Mucosa of gallbladder (tissue), 1 donor: ENCODE results near the gene PEX6. TPM values are rescaled to one million over a fixed set of nuclear protein-coding genes. Genes with fewer than 3 reads are reported as not detected.

ENCODE experiments used
- DNase-seq: peaks from one replicate; pipeline ENCODE4 v3.0.0-alpha.2; 2020; ENCODE audit warnings: low spot score
- total RNA-seq: library from RNA; stranded (reverse); gene quantifications from one replicate; pipeline ENCODE4 v1.2.1, GENCODE V29; 2021
- donor health status: DM: no; HTN: no; CAD: no.

PEX6 gene, protein sequence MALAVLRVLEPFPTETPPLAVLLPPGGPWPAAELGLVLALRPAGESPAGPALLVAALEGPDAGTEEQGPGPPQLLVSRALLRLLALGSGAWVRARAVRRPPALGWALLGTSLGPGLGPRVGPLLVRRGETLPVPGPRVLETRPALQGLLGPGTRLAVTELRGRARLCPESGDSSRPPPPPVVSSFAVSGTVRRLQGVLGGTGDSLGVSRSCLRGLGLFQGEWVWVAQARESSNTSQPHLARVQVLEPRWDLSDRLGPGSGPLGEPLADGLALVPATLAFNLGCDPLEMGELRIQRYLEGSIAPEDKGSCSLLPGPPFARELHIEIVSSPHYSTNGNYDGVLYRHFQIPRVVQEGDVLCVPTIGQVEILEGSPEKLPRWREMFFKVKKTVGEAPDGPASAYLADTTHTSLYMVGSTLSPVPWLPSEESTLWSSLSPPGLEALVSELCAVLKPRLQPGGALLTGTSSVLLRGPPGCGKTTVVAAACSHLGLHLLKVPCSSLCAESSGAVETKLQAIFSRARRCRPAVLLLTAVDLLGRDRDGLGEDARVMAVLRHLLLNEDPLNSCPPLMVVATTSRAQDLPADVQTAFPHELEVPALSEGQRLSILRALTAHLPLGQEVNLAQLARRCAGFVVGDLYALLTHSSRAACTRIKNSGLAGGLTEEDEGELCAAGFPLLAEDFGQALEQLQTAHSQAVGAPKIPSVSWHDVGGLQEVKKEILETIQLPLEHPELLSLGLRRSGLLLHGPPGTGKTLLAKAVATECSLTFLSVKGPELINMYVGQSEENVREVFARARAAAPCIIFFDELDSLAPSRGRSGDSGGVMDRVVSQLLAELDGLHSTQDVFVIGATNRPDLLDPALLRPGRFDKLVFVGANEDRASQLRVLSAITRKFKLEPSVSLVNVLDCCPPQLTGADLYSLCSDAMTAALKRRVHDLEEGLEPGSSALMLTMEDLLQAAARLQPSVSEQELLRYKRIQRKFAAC
- total RNA-seq, result 53.0 TPM

DNA sequence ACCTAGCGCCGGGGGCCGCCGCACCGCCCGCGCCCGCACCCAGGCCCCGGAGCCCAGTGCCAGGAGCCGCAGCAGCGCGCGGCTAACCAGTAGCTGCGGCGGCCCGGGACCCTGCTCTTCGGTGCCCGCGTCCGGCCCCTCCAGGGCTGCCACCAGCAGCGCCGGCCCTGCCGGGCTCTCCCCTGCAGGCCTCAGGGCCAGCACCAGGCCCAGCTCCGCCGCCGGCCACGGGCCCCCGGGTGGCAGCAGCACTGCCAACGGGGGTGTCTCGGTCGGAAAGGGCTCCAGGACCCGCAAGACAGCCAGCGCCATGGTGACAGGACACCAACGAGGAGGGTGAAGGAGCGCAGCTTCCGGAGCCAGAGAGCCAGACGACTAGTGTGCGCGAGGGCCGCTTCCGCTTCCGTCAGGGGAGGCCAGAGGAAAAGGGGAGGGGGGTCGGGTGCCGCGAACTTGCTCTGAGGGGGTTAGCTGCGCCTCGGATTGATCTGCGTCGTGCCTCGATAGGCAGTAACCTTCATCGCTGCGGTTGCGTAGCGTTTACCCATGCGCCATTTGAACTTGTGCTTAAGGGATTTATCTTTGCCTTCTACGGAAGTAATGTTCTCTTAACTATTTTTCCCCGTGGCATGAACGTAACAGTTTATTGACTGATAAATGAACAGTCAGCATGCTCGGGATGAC lies at the start of gene PEX6:
TSS of gene PEX6 (minus strand) at position 343 of the 684 bp plus-strand sequence. CDS start at position 312, 31 bp downstream.
- DNase-seq, result peak; percentile 86

DNA sequence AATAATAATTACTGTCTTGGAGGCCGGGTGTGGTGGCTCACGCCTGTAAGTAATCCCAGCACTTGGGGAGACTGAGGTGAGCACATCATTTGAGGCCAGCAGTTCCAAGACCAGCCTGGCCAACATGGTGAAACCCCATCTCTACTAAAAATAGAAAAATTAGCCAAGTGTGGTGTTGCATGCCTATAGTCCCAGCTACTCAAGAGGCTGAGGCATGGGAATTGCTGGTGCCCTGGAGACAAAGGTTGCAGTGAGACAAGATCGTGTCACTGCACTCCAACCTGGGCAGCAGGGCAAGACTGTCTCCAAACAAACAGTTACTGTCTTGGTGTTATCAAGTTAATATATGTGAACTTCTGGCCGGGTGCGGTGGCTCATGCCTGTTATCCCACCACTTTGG lies 47.4 kb upstream of the PEX6 start:
- DNase-seq, result no peak

DNA sequence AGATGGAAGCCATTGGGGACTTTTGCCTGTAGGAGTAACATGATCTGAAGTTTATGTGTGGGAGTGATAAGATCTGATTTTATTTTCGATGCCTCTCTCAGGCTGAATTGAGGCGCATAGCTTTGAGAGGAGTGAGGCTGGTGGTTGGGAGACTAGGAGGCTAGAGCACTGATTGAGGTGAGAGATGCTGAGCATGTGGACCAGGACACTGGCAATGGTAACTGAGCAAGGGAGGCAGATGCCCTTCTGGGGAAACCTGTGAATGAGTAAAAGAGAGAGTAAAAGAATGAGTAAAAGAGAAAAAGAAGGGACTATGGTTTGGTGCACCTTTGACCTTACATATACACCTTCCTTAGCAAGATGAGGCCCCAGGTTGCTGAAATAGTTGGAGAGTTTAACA lies 45.5 kb upstream of the PEX6 start:
- DNase-seq, result no peak

DNA sequence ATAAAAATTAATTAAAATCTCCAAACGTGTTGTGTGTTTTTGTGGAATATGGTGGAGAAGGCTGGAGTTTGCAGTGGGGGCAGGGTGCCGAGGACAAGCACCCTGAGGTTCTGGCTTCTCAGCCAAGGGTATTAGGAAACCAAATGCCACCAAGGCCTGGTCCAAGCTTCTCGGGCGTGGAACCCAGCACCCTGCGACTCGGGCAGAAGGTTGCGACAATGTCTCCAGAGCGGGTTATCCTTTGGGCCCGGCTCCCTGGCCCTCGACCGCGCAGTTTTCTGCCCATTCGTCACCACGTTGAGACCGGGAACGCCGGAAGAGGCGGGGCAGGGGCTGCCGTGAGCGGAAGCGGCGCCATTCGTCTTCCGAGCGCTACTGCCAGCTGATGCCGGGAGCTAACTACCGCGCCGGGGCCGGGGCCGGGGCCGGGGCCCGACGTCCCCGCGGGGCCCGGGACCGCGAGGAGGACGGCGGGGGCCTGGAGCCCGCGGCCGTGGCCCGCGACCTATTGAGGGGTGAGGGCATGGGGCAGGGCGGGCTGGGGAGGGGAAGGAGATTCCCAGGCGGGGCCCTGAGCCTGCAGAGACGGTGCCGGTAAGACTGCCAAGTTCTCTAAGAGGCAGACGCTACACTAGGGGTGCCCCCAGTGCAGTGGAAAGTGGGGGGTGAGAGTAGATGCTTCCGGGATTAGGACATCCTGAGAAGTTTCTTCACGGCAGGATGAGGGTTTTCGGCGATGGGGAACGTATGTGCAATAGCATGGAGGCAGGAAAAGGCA lies 42.5 kb upstream of the PEX6 start, which contains the start of gene RRP36:
TSS of gene RRP36 (plus strand) at position 354 of the 778 bp plus-strand sequence. CDS start at position 386, 32 bp downstream.
- peak; percentile 67 for DNase-seq

DNA sequence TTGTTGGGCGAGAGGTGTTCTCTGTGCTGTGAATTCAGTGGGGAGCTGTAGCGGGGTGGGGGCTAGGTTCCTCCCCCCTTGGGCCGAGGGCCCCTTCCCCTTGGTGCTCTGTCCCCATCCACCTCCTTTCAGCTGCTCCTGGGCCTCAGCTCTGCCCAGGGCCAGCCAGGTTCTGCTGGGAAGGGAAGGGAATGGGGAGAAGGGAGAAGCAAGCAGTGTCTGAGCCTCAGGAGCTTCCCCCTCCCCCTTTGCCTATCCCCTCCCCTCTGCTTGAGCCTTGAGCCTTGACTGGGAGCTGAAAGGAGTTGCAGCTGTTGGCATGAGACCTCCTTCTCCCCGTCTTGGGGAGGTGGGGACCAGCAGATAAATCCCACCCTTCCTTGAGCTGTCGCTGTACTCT lies 41.9 kb upstream of the PEX6 start:
- DNase-seq, result no peak

DNA sequence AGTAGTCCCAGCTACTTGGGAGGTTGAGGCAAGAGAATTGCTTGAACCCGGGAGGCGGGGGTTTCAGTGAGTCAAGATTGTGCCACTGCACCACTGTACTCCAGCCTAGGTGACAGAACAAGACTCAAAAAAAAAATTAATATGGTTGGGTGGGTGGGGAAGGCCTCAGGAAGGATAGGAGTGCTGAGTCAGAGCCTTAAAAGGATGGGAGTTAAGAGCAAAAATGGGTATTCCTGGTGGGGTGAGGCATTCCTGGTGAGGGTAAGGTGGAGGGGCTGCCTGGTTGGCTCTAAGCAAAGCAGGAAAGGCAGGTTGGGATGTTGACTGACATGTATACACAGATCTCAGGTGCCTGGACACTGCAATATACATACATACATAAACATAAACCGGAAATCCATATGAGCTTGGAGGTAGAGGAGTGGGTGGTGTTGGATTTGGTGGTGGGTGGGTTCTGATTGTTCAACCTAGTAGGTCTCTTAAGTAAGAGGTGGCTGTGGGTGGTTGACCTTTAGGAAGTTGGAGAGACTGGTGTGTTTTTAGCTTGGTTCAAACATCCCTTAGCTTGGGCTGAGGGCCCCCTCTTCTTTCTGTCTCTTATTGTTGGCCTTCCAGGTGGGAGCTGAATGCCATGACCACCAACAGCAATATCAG lies 41.2 kb upstream of the PEX6 start:
- DNase-seq, result no peak

DNA sequence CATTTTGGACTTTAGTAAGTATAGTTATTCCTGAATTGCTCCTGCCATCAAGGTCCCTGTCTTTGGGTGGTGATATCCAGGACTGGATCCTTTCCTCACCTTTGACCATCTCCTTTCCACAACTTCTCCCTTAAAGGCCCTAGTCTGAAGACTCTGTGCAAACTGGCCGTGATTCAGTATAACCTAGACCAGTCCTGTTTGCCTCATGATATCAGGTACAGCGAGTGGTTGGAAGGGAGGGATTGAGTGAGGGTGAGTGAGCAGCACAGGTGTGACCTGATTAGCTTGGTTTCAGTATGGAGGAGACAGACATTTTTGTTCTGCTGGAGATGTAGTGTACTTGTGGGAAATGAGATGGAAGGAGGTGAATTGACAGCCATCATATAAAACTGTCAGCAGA lies 40.2 kb upstream of the PEX6 start:
- no peak for DNase-seq

DNA sequence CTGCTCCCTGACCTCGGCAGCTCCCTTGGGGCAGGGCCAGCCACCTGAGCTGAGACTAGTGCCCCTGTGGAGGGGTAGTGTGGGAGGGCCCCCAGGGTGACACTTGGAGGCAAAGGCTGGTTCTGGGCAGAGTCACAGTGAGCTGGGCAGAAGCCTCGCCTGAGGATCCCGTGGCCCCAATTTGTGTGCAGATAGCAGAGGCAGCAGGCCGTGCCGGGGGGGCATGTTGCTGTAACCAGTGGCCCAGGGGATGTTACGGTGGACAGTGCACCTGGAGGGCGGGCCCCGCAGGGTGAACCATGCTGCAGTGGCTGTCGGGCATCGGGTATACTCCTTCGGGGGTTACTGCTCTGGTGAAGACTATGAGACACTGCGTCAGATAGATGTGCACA lies 38.0 kb upstream of the PEX6 start:
- DNase-seq, result no peak

DNA sequence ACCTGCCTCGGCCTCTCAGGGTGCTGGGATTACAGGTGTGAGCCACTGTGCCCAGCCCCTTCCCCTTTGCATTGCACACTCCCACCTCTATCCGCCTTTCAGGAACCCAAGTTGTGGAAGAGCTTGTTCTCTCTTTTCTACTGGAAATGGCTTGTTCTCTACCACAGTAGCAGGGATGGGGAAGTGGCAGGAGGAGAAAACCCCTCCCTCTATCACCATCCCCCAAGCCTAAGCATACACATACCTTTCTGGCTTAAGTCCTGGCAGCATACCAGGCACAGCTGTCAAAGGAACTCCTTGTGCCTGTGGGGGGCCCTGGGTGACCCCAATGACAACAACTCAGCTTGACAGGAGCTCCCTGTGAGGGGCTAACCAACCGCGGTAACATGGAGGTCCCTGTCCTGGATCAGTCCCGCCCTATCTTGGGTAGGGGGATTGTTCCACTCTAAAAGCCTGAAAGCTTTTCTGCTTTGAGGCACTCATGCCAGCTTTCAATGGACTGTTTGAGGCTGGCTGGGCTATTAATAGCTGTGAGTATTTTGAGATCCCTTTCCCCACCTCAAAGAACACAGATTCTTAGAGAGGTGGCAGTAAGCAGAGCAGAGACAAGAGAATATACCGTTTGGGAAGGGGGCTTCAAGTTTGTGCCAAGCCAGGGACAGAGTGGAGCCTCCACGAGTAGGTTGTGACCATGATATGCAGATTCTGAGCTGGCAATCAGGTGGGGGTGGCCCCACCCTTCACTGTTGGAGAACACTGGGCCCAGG lies 37.4 kb upstream of the PEX6 start:
- DNase-seq, result no peak

DNA sequence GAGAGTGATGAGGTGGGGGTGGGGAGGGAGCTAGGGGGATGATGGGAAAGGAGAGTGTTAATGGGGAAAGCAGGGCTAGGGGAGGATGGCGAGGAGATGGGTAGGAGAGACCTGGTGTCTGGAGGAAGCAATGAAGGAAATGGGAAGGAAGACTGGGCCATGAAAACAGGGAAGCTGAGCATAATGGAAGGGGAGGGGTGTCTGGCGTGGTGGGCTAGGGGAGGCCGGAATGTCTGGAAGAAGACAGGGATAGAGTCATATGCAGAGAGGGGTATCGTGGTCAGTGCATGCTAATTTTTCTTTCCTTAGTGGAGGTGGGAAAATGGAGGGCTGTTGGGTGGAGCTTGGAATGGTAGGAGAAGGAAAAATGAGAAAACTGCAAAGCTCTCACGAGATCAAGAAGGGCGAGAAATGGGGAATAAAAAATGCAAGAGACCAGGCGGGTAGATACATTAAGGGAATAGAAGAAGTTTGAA lies 35.5 kb upstream of the PEX6 start:
- no peak for DNase-seq

DNA sequence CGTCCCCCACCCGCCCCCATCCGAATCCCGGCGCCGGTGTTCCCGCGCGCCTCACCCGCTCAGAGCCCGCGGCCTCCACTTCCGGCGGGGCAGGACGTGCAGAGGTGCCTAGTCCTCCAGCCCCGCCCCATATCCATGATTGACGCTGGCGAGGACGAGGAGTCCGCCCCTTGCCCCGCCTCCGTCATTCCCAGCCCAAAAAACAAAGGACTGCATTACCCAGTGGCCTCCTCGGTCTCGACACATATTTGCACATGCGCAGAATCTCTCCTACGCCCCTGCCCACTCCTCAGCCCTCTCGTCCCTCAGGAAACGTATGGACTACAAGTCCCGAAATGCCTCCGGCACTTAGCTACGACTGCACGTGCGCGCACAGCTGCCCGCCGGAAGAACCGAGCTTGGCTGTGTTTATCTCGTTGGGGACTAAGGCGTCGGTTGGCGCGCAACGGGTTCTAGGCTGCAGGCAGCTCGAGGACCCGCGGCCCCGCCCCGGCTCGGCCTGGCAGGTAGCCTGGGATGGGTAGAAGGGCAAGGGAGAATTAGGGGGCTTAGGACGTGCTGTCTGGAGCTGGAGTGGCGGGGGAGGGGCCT lies 35.0 kb upstream of the PEX6 start, which contains the start of the genes KLHDC3 and MEA1:
TSS of gene KLHDC3 (plus strand) at position 407 of the 591 bp plus-strand sequence. CDS start 2,944 bp downstream, outside the sequence.
TSS of gene MEA1 (minus strand) at position 104 of the 591 bp plus-strand sequence. CDS start 133 bp downstream, outside the sequence.
- DNase-seq, result peak; percentile 99

DNA sequence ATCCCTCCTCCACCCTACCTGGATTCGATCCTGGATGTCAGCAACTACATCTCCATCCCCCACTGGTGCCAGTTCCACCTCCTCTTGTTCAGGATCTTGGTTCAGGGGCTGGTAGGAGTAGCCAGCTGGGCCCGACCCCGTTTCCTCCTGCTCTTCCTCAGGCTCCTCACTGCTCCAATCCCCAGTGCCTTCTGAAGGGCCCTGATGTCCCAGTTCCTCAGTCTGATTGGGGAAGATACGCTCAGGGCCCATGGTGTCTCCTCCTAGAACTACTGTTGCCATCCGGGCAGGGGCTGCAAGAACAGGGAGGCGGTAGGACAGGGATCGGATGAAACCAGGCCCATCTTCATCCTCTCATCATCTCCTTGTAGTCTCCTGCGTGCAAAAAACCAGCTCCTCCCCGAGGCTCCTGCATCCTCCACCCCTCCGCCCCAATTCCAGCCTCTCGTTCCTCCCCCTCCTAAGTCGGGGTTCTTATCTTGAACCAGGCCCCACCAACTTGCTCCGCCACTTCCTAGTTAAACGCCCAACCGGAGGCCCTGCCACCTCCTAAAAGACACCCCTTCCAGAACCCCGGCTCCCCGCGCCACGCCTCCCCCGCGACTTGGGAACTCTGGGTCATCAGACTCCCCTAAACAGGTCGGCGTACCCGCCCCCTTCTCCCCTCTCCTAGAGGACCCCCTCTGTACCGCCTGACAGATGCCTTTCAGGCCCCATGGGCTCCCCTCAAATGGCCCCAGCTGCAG lies 34.3 kb upstream of the PEX6 start:
- no peak for DNase-seq

DNA sequence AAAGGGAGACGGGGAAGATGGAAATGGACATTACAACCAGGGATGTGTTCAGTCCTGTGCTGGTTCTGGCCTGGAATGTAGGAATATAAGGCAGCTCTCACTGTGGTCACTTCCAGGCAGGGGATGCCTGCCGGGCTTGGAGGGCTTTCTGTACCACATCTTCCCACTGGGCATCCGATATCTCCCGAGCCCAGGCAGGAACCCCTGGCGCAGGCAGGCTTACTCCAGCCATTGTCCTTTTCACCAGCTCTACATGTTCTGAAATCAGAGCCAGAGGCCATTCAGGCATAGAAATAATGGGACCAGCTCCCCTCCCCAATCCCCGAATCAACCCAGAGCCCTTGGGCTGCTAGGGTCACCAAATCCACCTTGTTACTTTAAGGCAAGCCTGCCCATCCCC lies 33.4 kb upstream of the PEX6 start:
- DNase-seq, result no peak

DNA sequence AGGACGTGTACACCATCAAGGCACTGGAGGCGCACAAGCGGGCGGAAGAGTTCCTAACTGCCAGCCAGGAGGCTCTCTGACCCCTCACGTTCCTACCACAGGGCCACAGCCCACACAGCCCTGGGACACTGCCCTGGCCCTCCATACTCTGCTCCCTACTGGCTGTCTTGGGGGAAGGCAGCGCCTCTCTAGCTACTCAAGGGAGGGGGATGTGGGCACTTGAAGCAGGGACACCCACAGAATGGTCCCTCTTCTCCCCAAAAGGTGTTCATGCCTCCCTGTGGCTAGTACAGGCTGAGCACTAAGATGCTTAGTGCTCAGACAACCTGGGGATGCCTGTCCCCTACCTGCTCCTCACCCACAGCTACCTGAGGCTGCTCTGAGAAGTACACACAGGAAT lies 32.2 kb upstream of the PEX6 start:
- no peak for DNase-seq

DNA sequence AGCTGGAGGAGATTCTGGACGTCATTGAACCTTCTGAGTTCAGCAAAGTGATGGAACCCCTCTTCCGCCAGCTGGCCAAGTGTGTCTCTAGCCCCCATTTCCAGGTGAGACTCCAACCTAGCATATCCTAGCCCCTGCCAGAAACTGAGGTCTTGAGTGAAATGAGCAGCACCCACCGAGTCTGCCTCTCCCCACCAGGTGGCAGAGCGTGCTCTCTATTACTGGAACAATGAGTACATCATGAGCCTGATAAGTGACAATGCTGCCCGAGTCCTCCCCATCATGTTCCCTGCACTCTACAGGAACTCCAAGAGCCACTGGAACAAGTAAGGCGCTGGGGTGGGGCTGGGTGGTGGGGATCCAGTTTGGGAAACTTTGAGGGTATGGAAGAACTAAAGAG lies 30.1 kb upstream of the PEX6 start:
- peak; percentile 13 for DNase-seq

DNA sequence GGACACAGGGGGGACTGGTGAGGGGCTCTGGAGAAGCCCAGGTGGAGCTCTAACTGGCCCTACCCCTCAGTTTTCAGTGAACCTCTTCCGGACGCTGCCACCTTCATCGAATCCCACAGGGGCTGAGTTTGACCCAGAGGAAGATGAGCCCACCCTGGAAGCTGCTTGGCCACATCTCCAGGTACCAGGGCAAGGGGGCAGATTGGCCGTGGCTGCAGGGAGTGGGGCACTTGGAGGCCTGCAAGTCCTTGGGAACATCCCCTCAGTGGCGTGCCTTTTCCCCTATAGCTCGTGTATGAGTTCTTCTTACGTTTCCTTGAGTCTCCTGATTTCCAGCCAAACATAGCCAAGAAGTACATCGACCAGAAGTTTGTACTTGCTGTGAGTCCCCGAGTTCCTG lies 28.1 kb upstream of the PEX6 start:
- no peak for DNase-seq

DNA sequence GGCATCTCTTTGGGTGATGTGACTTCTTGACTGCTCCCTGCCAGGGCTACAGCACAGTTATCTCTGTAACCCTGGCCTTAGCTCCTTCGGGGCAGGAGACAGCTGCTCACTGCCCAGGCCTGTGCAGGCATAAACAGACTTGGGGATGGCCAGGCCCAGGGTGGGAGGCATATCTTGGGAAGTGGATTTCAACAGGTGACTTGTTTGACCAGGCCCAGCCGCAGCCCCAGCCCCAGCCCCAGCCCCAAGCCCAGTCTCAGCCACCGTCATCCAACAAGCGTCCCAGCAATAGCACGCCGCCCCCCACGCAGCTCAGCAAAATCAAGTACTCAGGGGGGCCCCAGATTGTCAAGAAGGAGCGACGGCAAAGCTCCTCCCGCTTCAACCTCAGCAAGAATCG lies 27.3 kb upstream of the PEX6 start:
- DNase-seq, result no peak

DNA sequence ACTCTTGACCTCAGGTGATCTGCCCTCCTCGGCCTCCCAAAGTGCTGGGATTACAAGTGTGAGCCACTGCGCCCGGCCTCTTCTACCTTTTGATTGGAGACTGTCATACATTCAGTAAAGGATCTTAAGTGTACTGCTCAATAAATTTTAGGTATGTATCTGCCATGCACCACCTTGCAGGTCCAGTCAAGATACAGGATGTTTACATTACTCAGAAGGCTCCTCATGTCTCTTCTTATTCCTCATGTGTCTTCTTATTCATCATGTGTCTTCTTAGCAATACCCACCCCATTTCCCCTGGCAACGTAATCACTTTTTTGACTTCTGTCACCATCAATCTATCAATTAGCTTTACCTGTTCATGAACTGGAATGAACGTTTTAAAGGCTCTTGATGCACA lies 26.9 kb upstream of the PEX6 start:
- DNase-seq, result no peak
